T47D (cell line): ENCODE data around the gene PKD1L1.

Experiments
- DNase-seq, 2 experiments: peaks; one replicate each; pipeline versions ENCODE4 v3.0.0 to v3.0.0-alpha.2; 2011 to 2012; ENCODE audit warnings: low read depth in 1 of 2, low spot score in 1 of 2
- JUND ChIP-seq: IDR thresholded peaks from 2 replicates; pipeline ENCODE4 v1.6.1; 2012; ENCODE audit warnings: low read depth
- in situ Hi-C: cut with HindIII; loops from 2 replicates; pipeline ENCODE4 v1.10.0; 2016; ENCODE audit warnings: low sequenced_read_pairs, low pct_unique_long_range_greater_than_20kb

PKD1L1 gene

DNA sequence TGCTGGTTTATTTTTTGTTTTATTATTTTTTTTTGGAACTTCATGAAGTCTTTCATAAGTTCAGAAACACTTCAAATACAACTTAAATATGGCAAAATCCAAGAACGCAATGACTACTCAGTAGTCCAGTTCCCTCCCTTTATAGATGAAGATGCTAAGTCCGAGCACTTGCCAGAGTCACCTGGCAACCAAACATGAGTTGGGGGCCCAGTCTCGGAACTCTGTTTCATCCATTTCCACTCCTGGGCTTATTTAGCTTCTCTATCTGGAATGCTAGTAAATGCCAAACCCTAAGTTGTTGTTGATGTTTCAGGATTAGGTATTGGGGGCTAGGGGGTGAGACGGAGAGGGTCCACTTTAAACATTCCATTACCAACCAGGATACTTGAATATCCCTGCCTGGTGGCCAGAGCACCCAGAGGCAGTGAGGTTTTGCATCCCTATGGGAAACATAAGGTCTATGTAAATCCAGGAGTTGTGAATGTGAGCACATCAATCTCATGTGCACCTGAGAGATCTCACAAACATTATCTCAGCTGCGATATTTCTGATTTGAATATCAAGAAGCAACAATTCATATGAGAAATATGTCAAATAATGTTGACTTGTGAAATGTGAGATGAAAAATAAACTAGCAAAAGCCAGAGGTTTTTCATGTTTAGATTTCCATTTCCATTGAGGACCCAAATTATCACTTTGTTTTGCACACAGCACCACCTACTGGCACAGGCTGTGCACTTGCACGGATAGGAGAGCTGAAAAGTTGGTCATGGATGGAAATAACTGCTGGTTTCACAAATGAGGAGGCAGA is 129.3 kb downstream of the PKD1L1 start:
- TF ChIP-seq JUND = no peak
- in situ Hi-C loops = no loop called here
- peak; percentile 58 to 84 for DNase-seq

DNA sequence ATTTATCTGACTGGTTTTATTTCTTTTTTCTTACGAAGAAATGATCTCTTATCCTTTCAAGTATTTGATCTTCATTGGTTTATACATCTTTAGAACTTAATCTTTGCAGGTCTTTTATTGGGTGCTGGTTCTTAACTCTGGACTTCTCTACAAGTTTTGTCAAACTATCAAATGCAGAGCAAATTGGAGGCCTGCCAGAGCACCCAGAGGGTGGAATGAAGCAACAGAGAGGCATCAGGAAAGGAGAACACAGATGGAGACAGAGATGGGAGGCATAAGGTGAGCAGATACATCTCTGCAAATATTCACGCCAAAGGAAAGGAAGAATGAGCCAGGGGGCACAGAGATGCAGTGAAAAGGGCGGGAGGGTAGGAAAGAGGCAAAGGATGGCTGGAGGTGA is 130.3 kb downstream of the PKD1L1 start:
- no peak for TF ChIP-seq JUND
- DNase-seq = peak in 1 of 2 experiments; percentile 45
- in situ Hi-C loops = no loop called here

DNA sequence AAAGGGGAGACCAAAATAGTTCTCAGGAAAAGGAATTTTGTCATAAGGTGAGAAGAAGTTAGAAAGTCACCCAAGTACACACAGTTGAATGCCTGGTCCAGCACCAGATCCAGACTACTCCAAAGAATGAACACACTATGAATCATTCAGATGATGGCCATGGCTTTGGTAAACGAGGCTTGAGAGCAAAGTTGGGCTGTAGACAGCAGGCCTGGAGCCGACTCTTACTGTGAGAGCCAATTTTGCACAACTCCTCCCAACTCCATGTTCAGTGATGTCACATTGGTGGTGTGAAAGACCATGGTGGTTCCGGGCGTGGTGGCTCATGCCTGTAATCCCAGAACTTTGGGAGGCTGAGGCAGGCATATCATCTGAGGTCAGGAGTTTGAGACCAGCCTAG is 131.6 kb downstream of the PKD1L1 start:
- no peak for TF ChIP-seq JUND
- in situ Hi-C loops = no loop called here
- DNase-seq = no peak

DNA sequence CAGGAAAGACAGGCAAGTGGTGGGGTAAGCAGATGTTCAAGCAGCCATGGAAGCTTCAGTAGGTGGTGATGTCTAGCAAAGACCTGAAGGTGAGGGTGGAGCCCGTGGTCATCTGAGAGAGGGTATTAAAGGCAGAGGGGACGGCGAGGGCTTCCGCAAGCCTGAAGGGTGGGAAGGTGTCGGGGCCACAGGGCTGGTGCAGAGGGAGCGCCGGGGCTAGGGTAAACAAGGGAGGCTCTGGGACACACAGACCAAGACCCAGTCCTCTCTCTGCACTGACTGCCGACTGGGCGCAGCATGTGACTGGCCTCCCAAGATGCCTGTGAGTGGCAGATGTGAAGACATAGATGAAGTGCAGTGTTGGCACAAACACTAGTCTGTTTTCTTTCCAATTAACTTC is 132.4 kb downstream of the PKD1L1 start:
- no peak for TF ChIP-seq JUND
- no peak for DNase-seq
- in situ Hi-C loops = no loop called here

DNA sequence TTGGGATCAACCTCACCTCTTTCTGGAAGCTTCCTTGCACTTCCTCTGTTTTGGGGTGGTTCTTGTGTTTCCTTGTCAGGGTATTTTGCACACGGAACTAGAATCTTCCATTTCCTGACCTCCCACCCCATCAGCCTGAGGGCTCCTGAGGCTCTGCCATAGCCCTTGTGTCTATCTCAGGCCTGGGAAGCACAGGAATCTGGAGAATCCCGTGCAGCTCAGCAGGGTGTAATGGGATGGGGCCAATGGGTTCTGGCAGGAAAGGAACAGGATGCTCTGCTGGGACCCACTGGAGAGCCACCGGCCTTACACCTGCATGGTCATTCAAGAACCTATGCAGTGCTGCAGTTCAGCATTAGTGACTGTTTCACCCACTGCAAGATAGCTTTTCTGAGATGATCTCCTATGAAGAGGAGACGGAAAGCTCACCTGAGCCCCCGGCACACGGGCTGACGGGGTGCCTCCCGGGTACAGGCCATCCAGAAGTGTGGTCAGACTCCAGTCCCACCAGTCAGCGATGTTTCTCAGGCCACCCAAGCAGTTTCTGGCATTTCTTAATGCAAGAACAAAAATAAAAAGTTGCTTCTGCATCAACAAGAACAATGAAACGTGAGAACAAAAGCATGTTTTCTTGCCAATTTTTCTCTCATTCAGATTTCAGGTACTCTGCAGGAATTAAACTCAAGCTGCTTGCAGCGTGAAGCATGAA is 133.2 kb downstream of the PKD1L1 start:
- in situ Hi-C loops = no loop called here
- no peak for DNase-seq

DNA sequence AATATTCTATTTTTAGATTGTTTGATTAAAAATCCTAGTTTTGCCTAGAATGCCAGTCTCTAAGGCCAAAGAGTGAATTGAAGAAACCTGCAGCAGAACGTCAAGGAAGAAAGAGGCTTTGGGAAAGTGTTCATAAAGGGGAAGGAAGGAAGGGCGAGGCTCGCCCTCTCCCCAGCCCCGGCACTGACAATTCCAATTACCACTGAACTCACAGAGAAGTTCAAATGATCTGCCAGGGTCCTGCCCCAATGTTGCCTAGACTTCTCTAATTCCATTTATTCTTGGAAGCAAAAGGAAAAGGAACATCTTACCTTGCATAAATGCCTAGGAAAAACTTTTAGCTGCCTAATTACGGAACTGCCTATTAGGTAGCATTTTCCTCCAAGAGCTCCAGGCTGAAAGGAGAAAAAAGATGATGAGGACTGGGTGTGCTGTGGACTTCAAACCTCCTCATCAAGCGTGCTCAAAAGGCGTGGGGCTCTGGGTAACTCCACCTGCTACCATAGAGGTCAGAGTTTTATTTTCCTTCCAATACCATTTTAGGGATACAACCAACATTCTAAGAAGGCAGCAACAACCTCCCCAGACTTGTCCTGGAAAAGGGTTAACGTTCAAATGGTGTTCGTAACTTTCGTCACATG is 134.5 kb downstream of the PKD1L1 start:
- no peak for DNase-seq
- TF ChIP-seq JUND = no peak
- in situ Hi-C loops = no loop called here

More for the DNA sequence above, 133.2 kb downstream of the PKD1L1 start:
- no peak for TF ChIP-seq JUND

DNA sequence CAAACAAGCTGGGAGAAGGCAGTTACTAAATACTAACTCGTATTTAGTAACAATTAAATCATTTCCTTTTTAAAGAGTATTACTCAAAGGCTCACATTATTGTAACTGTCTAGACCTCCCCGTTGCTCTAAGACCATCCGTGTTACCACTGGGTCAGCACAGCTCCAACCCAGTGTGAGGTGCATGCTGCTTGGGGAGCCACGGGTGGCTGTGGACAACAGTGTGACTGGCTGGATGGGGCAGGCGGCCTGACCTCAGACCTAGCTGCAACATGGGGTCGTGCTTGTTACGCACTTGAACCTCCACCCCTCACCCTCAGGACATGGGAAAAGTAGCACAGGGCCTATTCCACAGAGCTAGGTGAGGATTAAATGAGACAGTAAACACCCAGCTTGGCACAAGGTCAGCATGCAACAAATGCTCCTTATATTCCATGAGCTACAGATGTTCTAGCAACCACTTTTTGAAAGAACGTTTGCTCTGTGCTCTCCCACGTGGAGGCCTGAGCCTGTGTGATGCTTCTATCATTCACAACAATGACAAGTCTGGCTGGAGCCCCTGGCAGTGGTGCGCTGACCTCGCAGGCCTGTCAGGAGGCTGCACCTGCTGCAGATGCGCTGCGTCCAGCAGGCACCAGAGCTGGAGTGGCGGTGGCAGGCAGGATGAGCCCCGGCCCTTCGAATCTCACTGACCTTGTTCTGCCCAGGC is 135.7 kb downstream of the PKD1L1 start:
- DNase-seq = no peak
- in situ Hi-C loops = no loop called here
- no peak for TF ChIP-seq JUND

DNA sequence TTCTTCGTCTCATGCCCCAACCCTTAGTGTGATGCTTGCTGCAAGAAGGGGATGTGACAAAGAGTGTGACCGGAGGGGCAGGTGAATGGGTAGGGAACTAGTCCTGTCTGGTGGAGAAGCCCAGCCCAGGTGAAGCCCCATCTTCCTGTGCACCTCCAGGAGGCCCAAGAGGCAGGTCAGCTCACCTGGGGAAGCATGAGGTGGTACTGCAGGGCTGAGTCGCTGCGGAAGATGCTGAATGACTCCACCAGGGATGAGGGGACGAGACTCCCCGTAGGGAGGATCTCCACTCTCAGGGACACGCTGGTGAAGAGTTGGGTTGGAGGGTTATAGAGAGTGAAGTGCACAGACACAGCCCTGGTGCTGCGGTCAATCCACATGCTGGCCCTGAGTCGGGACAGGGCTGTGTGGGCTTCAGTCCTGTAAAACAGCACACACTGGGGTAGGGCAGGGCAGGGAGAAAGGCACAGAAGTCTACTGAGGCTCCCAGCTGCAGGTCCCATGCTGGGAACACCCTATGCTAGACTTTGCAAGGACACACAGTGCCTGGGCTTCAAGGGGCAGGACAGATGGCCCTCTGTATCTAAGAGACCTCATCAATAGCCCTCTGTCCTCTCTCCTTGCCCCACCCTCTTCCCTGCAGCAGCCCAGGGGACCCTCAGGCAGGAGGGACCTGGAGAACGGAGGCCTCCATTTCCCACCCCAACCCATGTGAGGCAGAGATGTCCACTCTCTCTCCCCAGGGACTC is 136.5 kb downstream of the PKD1L1 start:
- in situ Hi-C loops = no loop called here
- DNase-seq = no peak
- TF ChIP-seq JUND = no peak

DNA sequence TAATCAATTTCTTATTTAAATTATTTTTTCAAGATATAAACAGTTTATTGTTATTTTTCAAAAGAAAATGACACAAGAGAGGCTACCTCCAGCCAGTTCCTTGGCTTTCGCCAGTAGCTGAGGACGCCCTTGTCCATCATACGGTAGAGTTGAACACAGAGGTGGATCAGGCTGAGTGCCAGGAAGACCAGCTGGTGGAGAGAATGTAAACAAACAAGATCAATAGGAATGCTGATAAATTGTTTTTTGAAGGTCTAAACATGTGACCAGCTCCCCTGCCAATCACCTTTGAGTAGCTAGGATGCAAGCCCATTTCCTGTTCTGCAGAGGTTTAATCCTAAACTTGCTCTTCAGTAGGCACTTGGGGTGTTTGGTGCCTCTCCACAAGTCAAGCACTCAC is 138.9 kb downstream of the PKD1L1 start:
- DNase-seq = no peak
- no peak for TF ChIP-seq JUND
- in situ Hi-C loops = no loop called here

DNA sequence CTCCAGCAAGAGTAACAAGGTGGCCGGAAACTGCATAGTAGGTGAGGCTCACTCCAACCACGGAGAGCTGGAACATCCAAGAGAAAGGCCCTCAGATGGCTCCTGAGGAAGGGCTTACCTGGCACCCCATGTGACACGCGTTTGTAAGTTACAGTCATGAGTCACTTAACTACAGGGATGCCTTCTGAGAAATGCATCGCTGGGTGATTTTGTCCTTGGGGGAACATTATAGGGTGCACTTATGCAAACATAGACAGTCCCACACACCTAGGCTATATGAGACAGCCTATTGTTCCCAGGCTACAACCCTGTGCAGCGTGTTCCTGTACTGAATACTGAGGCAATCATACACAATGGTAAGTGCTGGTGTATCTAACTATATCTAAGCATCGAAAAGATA is 139.9 kb downstream of the PKD1L1 start:
- TF ChIP-seq JUND = no peak
- in situ Hi-C loops = no loop called here

DNA sequence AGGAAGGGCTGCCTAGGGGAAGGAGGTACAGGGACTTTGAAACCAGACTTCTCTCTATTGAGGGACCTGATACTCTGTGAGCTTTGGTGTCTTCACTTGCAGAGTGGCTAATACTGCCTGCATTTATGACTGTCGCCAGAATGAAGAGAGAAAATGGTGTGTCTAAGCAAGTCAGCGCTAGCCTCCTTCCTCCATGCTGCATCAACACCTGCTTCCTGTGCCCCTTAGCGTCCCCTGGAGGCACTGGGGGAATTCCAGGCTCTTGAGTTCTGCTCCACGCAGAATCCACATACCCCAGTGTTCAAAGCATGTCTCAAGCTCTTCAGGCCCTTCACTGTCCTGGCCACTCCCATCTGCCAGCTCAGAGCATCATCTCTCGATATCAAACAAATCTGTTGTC is 140.5 kb downstream of the PKD1L1 start:
- in situ Hi-C loops = no loop called here
- TF ChIP-seq JUND = no peak
- no peak for DNase-seq

More for the DNA sequence above, 139.9 kb downstream of the PKD1L1 start:
- no peak for DNase-seq

DNA sequence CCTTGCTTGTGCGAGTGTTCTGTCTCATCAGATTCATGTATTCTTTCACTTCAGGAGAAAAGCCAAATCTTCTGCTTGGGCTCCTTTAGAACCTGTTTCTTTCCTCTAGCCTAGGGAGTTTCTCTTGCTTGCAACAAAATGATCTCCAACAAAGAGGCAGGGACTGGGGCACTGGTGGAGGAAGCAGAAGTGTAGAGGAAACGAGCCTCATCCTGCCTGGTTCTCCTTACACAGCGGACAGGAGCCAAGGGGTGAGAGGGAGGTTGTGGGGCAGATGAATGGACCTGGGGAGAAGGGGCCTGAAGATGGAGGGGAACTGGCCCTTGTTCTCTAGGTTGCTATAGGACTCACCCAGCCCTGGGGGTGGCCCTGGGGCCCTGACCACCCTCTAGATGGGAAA is 141.1 kb downstream of the PKD1L1 start:
- no peak for TF ChIP-seq JUND
- no peak for DNase-seq
- in situ Hi-C loops = no loop called here
